SU-DHL-6 (cell line): ENCODE measurements around the gene CD79A.

Experiments
- H2AFZ ChIP-seq: fragments of 200-600 bp; sonication (generic); 2 replicates; pipeline ENCODE4 v1.6.1; 2014; ENCODE audit warnings: low read depth, mild to moderate bottlenecking, moderate library complexity, mixed read lengths, antibody characterized with exemption, low read length; ENCODE audit not compliant: severe bottlenecking
- H3F3A ChIP-seq: fragments of 200-600 bp; shearing (Covaris generic); 2 replicates; pipeline ENCODE4 v1.6.0; 2016; ENCODE audit warnings: antibody characterized with exemption, mild to moderate bottlenecking; ENCODE audit not compliant: insufficient read depth
- H3K27ac ChIP-seq: fragments of 200-600 bp; sonication (generic); 2 replicates; pipeline ENCODE4 v1.5.1; 2016; ENCODE audit warnings: low read depth, mild to moderate bottlenecking, low read length, moderate library complexity, mixed read lengths
- H3K27me3 ChIP-seq: fragments of 200-600 bp; sonication (generic), shearing (Covaris generic); 2 replicates; pipeline ENCODE4 v1.6.0; 2014; ENCODE audit warnings: mild to moderate bottlenecking, low read length
- H3K36me3 ChIP-seq: fragments of 200-600 bp; sonication (generic); 2 replicates; pipeline ENCODE4 v1.6.1; 2014; ENCODE audit warnings: mild to moderate bottlenecking, low read length, mixed read lengths
- H3K4me2 ChIP-seq: fragments of 300-600, 200-600 bp; shearing (Covaris generic), sonication (generic); 2 replicates; pipeline ENCODE4 v1.6.0; 2014; ENCODE audit warnings: low read length, low read depth, mild to moderate bottlenecking; ENCODE audit not compliant: poor library complexity, severe bottlenecking
- H3K4me3 ChIP-seq: fragments of 200-600 bp; sonication (generic); 2 replicates; pipeline ENCODE4 v1.5.1; 2014; ENCODE audit warnings: antibody characterized with exemption, low read length, mild to moderate bottlenecking, mixed read lengths; ENCODE audit not compliant: insufficient read depth, poor library complexity, severe bottlenecking
- H3K79me2 ChIP-seq: fragments of 200-600 bp; sonication (generic); 2 replicates; pipeline ENCODE4 v1.6.1; 2014; ENCODE audit warnings: mild to moderate bottlenecking, low read length, moderate library complexity; ENCODE audit not compliant: insufficient read depth
- H3K9ac ChIP-seq: fragments of 200-600 bp; sonication (generic); 2 replicates; pipeline ENCODE4 v1.7.0; 2014; ENCODE audit warnings: mild to moderate bottlenecking, low read length
- H3K9me2 ChIP-seq: fragments of 200-600 bp; sonication (generic); replicated peaks from 2 replicates; pipeline ENCODE4 v1.6.1; 2014; ENCODE audit warnings: low read length; ENCODE audit not compliant: insufficient read depth
- H3K9me3 ChIP-seq: fragments of 200-600 bp; sonication (generic); 2 replicates; pipeline ENCODE4 v1.6.1; 2014; ENCODE audit warnings: low read length, mixed read lengths; ENCODE audit not compliant: insufficient read depth
- H4K20me1 ChIP-seq: fragments of 200-600 bp; sonication (generic); 2 replicates; pipeline ENCODE4 v1.6.1; 2014; ENCODE audit warnings: low read depth, mild to moderate bottlenecking, antibody characterized with exemption, low read length, moderate library complexity, mixed read lengths
- EZH2phosphoT487 ChIP-seq: fragments of 200-600 bp; sonication (generic), shearing (Covaris generic); conservative IDR thresholded peaks from 2 replicates; pipeline ENCODE4 v1.6.1; 2018; ENCODE audit warnings: mild to moderate bottlenecking, antibody characterized with exemption, low read length, moderate library complexity, mixed read lengths
- TF ChIP-seq, protein P1 (sequence below): fragments of 200-600 bp; sonication (generic); IDR thresholded peaks from one replicate; pipeline ENCODE4 v1.5.1; 2017; ENCODE audit warnings: antibody characterized with exemption, mild to moderate bottlenecking, low read length, moderate library complexity; ENCODE audit not compliant: insufficient read depth, poor library complexity, severe bottlenecking

CD79A gene

GRCh38 chr19:41882568-41883462 is 5.7 kb downstream of the CD79A start, which contains the start of gene ARHGEF1:
TSS of gene ARHGEF1 (plus strand) at chr19:41883184. CDS start at chr19:41888083, 4,899 bp downstream.
- Histone ChIP-seq H3K27ac (peak within 1 kb of the TSS; percentile 100), H2AFZ (no peak within 1 kb of the TSS), H3K9me3 (no peaks in the 10 kb centered on the region), H3K9me2 (no peaks in the 10 kb centered on the region), H3K79me2 (peaks cover 60% of the 10 kb centered on the region), H3K4me2 (peak within 1 kb of the TSS; percentile 68), H3F3A (peaks cover 59% of the 10 kb centered on the region), H3K4me3 (peak within 1 kb of the TSS; percentile 65), H4K20me1 (no peaks in the 10 kb centered on the region), H3K9ac (peak within 1 kb of the TSS; percentile 89), H3K27me3 (no peaks in the 10 kb centered on the region), H3K36me3 (peaks cover 18% of the 10 kb centered on the region)
- TF ChIP-seq, protein P1, sequence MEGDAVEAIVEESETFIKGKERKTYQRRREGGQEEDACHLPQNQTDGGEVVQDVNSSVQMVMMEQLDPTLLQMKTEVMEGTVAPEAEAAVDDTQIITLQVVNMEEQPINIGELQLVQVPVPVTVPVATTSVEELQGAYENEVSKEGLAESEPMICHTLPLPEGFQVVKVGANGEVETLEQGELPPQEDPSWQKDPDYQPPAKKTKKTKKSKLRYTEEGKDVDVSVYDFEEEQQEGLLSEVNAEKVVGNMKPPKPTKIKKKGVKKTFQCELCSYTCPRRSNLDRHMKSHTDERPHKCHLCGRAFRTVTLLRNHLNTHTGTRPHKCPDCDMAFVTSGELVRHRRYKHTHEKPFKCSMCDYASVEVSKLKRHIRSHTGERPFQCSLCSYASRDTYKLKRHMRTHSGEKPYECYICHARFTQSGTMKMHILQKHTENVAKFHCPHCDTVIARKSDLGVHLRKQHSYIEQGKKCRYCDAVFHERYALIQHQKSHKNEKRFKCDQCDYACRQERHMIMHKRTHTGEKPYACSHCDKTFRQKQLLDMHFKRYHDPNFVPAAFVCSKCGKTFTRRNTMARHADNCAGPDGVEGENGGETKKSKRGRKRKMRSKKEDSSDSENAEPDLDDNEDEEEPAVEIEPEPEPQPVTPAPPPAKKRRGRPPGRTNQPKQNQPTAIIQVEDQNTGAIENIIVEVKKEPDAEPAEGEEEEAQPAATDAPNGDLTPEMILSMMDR: no peak
- no peak for TF ChIP-seq EZH2phosphoT487

DNA sequence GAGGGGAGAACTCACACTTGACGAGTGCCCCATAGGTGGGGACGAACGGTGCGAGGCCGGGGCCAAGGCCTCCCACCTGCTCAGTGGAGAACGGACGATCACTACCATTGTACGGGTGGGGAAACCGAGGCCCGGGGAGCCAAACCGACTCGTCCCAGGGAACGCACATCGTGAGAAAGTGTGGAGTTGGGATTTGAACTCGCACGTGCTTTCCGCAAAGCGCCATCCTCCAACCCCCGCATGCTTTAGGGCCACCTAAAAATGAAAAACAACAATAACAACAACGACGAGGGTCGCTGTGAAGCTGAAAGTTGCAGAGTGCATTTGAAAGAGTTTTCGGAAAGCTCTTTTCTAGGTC is 6.4 kb downstream of the CD79A start:
- TF ChIP-seq EZH2phosphoT487: no peak
- TF ChIP-seq, protein P1: no peak
- Histone ChIP-seq H3K27me3 (no peaks in the 10 kb centered on the region), H3K27ac (peak overlapping the region; percentile 100), H3K9me3 (no peaks in the 10 kb centered on the region), H3K4me3 (peak overlapping the region; percentile 65), H3F3A (peaks cover 53% of the 10 kb centered on the region), H2AFZ (no peak overlapping the region), H3K79me2 (peaks cover 57% of the 10 kb centered on the region), H3K4me2 (peak overlapping the region; percentile 68), H3K9me2 (no peaks in the 10 kb centered on the region), H3K36me3 (peaks cover 11% of the 10 kb centered on the region), H4K20me1 (no peaks in the 10 kb centered on the region), H3K9ac (peak overlapping the region; percentile 89)

DNA sequence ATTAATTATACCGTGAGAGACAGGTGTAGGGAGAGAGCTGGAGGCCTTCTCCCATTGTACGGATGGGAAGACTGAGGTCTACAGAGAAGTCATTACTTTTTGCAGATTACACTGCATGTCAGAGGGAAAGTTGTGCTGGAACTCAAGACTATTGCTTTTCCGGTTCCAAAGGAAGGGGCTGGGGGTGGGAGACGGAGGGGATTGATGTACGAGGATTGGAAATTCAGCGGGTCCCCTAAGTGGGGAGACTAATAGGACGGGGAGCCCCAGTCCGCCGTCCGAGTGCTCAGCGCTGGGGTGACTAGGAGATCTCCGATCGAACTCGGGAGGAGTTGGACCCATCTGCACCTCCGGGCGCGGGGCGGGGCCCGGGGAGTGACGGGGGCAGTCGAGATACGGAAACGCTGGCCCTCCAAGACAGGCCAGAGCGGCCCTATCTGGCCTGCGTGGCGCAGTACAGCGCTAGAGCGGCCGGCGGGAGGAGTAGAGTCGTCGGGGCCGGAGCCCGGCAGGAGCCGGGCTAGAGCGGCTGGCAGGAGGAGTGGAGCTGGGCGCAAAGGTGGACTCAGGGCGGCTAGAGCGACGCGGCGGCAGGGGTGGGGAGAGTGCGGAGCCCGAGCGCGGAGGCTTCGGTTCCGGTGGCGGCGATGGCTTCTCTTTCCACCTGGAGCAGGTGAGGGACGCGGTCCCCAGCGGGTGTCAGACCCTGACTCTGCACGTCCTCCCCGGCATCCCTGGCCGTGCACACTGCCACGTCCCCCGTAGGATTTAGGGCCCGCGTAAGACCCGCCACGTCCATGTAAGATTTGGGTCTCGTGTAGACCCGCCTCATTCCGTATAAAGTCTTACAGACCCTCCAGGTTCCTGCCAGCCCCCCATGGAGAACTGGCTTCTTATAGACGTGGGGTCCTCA is 7.0 kb downstream of the CD79A start:
- H3F3A ChIP-seq: peaks cover 47% of the 10 kb centered on the region
- H3K9ac ChIP-seq: peak overlapping the region; percentile 89
- no peaks in the 10 kb centered on the region for H3K9me3 ChIP-seq
- no peak overlapping the region for H2AFZ ChIP-seq
- H4K20me1 ChIP-seq: no peaks in the 10 kb centered on the region
- peak overlapping the region; percentile 97 for H3K4me2 ChIP-seq
- H3K79me2 ChIP-seq: peaks cover 57% of the 10 kb centered on the region
- peaks cover 5% of the 10 kb centered on the region; the same call in 1 of the 2 replicates for H3K36me3 ChIP-seq
- peak overlapping the region; percentile 65 for H3K4me3 ChIP-seq
- no peaks in the 10 kb centered on the region for H3K9me2 ChIP-seq
- H3K27me3 ChIP-seq: no peaks in the 10 kb centered on the region
- peak overlapping the region; percentile 100 for H3K27ac ChIP-seq
- TF ChIP-seq EZH2phosphoT487: no peak
- TF ChIP-seq, protein P1: no peak
